ENCODE measurements around the gene MYL3. TPM values are rescaled to one million over a fixed set of nuclear protein-coding genes. Genes with fewer than 3 reads are reported as not detected.

Gene MYL3
- total and polyA plus RNA-seq, 2 of the 4 experiments (the other 2 are of a cell fraction) = 0.09 TPM; not detected in 1

DNA sequence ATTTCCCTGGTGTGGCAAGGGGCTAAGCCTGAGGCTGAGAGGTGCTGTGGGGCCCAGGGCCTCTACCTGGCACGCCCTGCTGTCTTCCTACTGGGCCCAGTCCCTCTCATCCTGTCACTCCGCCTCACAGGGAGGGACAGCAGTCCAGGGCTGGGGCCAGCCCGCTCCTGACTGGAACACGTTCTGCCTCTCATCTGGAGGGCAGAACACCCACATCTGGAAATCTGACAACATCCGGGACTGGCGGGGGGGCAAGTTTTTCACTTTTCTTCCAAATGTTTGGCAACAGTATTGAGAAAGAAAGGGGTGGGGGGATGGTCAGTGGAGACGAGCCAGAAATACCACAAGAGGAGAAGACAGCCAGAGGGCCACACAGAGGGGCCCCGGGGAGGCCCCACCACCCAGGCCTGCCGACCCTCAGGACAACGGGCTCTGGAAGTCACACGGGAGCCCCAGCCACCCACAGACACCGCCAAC, 1.8 kb upstream of the MYL3 start:
- H3K14ac ChIP-seq (replicated peaks; ENCODE audit: low read depth, low read length) = no peak overlapping the region; the same call in 1 of the 2 replicates
- H3K9me1 ChIP-seq (ENCODE audit: insufficient read depth, low read length) = no peaks in the 10 kb centered on the region; the same call in 1 of the 2 replicates
- no peak overlapping the region for H3K9ac ChIP-seq (ENCODE audit: low read depth, low read length)
- no peak overlapping the region for H3K23ac ChIP-seq (ENCODE audit: low read depth, low read length)
- peaks cover 30% of the 10 kb centered on the region; the same call in 1 of the 2 replicates for H3K27me3 ChIP-seq (ENCODE audit: control insufficient read depth, insufficient read depth, low read length)
- no peak overlapping the region for H3K4me3 ChIP-seq (ENCODE audit: insufficient read depth, low read depth, low read length)
- no peak overlapping the region for H3K18ac ChIP-seq (ENCODE audit: low read depth, low read length)
- 27% methylated on average over 3 of the region's 12 CpGs; no CpG with 5 or more reads in 1 of the 2 experiments for WGBS, 2 experiments (ENCODE audit: extremely low coverage in 2 of 2, insufficient read length in 1 of 2)
- no TSS peak for BruUV-seq (replicated peaks)
- no peaks in the 10 kb centered on the region for H4K20me1 ChIP-seq (ENCODE audit: insufficient read depth, low read length)
- POLR2A ChIA-PET (ENCODE audit: unreplicated experiment) = no interaction called here
- no peak overlapping the region for H3K4me2 ChIP-seq (ENCODE audit: low read depth, low read length)
- CTCF ChIA-PET = no interaction called here
- no peak overlapping the region for H3K27ac ChIP-seq (ENCODE audit: insufficient read depth, low read length)
- H3K79me1 ChIP-seq (ENCODE audit: low read depth in 1 of 2, low read length in 2 of 2) = no peaks in the 10 kb centered on the region
- no peaks in the 10 kb centered on the region for H3K9me3 ChIP-seq (ENCODE audit: control insufficient read depth, insufficient read depth, low read length)
- no peak overlapping the region for H2AK5ac ChIP-seq (ENCODE audit: low read depth, low read length)
- no peak overlapping the region for H3K4ac ChIP-seq (ENCODE audit: low read depth, low read length)
- no peak overlapping the region for H2BK5ac ChIP-seq (ENCODE audit: low read depth, low read length, poor library complexity, severe bottlenecking)
- no peaks in the 10 kb centered on the region for H3K36me3 ChIP-seq (ENCODE audit: control insufficient read depth, insufficient read depth, low read length)
- H4K91ac ChIP-seq (ENCODE audit: insufficient read depth, low read depth, low read length) = no peak overlapping the region
- H3K56ac ChIP-seq (ENCODE audit: extremely low read depth, insufficient read depth, low read length) = no peak overlapping the region
- H2BK20ac ChIP-seq (ENCODE audit: low read depth, low read length) = no peak overlapping the region
- DNase-seq (no peak), ATAC-seq (ENCODE audit: low read depth) (0 out of 2 replicates have a peak, but pooled peaks have one; percentile 46)
- H4K5ac ChIP-seq (ENCODE audit: low read depth, low read length) = no peak overlapping the region
- no peak overlapping the region for H2BK15ac ChIP-seq (ENCODE audit: low read depth, low read length)
- H2AFZ ChIP-seq (replicated peaks; ENCODE audit: low read length, poor library complexity) = no peak overlapping the region
- in situ Hi-C loops (cut with MboI; ENCODE audit: low sequenced_read_pairs) (no loop called here), dilution Hi-C loops (cut with HindIII; ENCODE audit: low sequenced_read_pairs, unreplicated experiment) (no loop called here), intact Hi-C loops (cut with micrococcal nuclease) (loop anchor here (5.0 kb wide), 1 partner anchor 507 kb away; no protein-coding TSS in a partner anchor)
- H2AK9ac ChIP-seq (replicated peaks; ENCODE audit: low read depth, low read length, poor library complexity) = no peak overlapping the region
- no peak overlapping the region for H2BK120ac ChIP-seq (ENCODE audit: low read depth, low read length)
- TF ChIP-seq MAFK (IDR thresholded peaks at IDR 0.05; ENCODE audit: low read depth, low read length) = no peak
- TF ChIP-seq, protein P1, sequence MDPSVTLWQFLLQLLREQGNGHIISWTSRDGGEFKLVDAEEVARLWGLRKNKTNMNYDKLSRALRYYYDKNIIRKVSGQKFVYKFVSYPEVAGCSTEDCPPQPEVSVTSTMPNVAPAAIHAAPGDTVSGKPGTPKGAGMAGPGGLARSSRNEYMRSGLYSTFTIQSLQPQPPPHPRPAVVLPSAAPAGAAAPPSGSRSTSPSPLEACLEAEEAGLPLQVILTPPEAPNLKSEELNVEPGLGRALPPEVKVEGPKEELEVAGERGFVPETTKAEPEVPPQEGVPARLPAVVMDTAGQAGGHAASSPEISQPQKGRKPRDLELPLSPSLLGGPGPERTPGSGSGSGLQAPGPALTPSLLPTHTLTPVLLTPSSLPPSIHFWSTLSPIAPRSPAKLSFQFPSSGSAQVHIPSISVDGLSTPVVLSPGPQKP (IDR thresholded peaks at IDR 0.05; ENCODE audit: borderline replicate concordance, low read depth, low read length) = no peak
- TF ChIP-seq, protein P2, sequence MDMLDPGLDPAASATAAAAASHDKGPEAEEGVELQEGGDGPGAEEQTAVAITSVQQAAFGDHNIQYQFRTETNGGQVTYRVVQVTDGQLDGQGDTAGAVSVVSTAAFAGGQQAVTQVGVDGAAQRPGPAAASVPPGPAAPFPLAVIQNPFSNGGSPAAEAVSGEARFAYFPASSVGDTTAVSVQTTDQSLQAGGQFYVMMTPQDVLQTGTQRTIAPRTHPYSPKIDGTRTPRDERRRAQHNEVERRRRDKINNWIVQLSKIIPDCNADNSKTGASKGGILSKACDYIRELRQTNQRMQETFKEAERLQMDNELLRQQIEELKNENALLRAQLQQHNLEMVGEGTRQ (IDR thresholded peaks at IDR 0.05; ENCODE audit: low read depth, low read length) = no peak
- no peak for TF ChIP-seq MAZ (IDR thresholded peaks at IDR 0.05; ENCODE audit: borderline replicate concordance, low read depth, low read length)
- no peak for TF ChIP-seq RAD21 (IDR thresholded peaks at IDR 0.05; ENCODE audit: low read length)
- TF ChIP-seq, protein P3, sequence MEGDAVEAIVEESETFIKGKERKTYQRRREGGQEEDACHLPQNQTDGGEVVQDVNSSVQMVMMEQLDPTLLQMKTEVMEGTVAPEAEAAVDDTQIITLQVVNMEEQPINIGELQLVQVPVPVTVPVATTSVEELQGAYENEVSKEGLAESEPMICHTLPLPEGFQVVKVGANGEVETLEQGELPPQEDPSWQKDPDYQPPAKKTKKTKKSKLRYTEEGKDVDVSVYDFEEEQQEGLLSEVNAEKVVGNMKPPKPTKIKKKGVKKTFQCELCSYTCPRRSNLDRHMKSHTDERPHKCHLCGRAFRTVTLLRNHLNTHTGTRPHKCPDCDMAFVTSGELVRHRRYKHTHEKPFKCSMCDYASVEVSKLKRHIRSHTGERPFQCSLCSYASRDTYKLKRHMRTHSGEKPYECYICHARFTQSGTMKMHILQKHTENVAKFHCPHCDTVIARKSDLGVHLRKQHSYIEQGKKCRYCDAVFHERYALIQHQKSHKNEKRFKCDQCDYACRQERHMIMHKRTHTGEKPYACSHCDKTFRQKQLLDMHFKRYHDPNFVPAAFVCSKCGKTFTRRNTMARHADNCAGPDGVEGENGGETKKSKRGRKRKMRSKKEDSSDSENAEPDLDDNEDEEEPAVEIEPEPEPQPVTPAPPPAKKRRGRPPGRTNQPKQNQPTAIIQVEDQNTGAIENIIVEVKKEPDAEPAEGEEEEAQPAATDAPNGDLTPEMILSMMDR (conservative IDR thresholded peaks at IDR 0.05; ENCODE audit: low read depth, low read length) = no peak
- TF ChIP-seq RFX5 (IDR thresholded peaks at IDR 0.05; ENCODE audit: low read depth, low read length) = no peak
- no peak for TF ChIP-seq POLR2A (IDR thresholded peaks at IDR 0.05; ENCODE audit: low read depth, low read length)
- no peak for TF ChIP-seq BHLHE40 (IDR thresholded peaks at IDR 0.05; ENCODE audit: low read depth, low read length)
- TF ChIP-seq SMC3 (IDR thresholded peaks at IDR 0.05; ENCODE audit: low read depth, low read length) = no peak
- TF ChIP-seq FOS (IDR thresholded peaks at IDR 0.05; ENCODE audit: low read depth, low read length) = no peak
- TF ChIP-seq MXI1 (IDR thresholded peaks at IDR 0.05; ENCODE audit: borderline replicate concordance, low read depth, low read length) = no peak
- H3K4me1 ChIP-seq (ENCODE audit: control insufficient read depth, insufficient read depth, low read length) = no peaks in the 10 kb centered on the region; the same call in 1 of the 2 replicates
- H4K8ac ChIP-seq (ENCODE audit: low read depth in 2 of 2, low read length in 2 of 2) = no peak overlapping the region
